ENCODE results near the gene H1-8.

Gene H1-8

GRCh38 chr3:129574206-129574605 is 31.2 kb downstream of the H1-8 start:
- DNase-seq (ENCODE audit: low read depth): no peak

DNA sequence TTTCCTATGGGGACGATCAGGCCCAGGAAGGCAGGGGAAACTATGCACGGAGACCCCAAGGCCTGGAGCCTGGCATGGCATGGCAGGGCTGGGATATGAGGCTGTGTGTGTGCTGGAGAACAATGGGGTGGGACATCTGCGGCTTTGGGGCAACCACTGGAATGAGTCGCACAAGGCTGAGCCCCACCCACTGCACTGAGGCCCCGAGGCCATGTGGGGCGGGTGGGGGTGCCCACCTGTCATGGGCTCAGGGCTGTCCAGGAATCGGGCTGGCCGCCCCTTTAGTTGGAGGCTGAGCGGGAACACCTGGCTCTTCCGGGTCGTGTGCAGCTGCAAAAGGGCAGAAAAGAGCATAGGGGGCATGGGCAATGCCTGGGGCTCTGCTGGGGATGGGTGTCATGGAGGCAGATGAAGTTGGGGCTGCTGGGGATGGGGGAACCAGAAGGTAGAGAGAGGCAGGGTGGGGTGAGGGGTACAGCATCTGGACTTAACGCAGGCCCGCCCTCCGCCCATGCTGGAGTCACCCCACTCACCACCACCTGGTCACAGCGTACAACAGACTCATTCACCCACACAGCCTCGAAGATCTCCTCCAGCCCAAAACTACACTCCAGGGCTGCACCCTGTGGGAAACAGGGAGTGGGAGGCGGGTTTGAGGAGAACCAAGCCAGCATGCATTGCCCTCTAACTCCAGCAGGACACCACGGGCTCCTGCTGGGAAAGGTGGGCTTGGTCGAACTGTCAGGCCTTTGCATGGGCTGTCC is 32.4 kb downstream of the H1-8 start:
- no peak for DNase-seq (ENCODE audit: low read depth)

GRCh38 chr3:129575997-129576384 is 33.0 kb downstream of the H1-8 start:
- DNase-seq (ENCODE audit: low read depth): no peak

- DNase-seq (ENCODE audit: low read depth): peak; percentile 21
Measured at GRCh38 chr3:129576514-129577352, 33.8 kb downstream of the H1-8 start.

DNA sequence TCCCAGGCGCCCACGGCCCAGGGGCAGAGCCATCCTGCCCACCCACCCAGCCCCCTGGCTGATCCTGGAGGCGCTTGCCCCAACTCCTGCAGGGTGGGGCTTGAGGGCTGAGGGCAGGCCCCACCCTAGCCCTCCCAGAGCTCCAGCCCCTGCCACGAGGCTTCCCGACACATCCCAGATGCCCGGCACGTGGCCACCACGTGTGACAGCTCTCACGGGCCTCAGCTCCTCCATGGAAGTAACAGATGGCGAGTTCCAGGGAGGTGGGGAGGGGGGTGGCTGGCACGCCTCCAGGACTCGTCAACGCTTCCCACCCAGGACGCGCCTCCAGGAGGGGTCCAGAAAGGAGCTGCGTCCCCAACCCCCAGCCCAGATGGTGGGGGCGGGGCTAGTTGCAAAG is 34.4 kb downstream of the H1-8 start:
- DNase-seq (ENCODE audit: low read depth): no peak

DNA sequence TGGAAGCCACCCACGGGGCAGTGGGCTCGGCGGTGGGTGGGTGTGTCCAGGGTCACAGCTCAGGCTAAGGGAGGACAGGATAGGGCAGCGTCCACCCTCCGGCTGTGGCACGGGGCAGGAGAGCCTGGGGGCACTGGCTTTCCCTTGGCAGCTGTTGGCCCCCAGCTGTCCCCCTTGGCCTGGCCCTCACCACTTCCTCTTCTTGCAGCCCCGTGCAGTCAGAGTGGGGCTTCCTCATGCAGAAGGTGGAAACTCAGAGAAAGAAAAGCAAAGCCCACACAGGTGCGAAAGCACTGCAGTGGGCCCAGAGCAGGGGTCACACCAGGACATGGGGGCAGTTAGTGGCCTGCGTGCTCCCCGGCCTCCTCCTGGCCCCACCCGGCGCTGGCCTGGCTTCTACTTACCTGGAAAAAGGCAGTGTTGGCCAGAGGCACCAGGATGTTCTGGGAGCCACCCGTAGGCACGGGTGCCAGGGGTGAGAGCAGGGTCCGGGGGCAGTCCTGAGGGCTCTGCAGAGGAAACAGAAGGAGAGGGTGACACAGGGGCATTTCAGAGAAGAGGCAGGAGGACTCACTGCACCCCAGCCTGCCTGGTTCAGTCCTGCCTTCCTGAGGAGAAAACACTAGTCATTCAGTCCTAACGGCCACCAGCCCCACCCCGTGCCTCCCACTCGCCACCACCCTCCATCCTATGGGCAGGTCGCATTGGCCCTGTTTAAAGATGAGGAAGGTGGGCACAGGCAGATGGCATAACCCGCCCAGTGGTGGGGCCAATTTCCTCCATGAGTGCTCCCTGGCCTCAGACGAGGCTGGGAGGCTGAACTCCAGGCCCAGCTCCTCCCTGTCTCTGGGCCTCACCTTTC is 35.2 kb downstream of the H1-8 start:
- no peak for DNase-seq (ENCODE audit: low read depth)

- DNase-seq (ENCODE audit: low read depth): no peak
Measured at GRCh38 chr3:129579991-129580390, 37.0 kb downstream of the H1-8 start.

DNA sequence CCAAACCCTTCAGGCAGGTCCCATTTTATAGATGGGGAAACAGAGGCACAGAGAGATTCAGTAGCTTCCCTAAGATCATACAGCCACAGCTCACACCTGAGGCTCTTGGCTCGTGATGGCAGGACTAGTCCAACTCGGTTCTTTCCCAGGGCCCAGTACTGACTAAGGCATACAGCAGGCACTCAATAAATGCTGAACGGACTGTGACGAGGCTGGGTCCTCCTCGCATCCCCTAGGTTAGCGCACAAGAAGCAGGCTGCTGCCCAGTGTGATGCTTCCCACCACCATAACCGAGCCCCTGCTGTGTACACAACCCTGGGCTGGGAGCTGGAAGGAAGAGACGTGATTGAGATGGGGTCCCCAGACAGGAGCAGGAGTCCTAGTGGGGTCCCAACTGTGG is 38.6 kb downstream of the H1-8 start:
- DNase-seq (ENCODE audit: low read depth): no peak

GRCh38 chr3:129582799-129583198 is 39.8 kb downstream of the H1-8 start:
- DNase-seq (ENCODE audit: low read depth): no peak

DNA sequence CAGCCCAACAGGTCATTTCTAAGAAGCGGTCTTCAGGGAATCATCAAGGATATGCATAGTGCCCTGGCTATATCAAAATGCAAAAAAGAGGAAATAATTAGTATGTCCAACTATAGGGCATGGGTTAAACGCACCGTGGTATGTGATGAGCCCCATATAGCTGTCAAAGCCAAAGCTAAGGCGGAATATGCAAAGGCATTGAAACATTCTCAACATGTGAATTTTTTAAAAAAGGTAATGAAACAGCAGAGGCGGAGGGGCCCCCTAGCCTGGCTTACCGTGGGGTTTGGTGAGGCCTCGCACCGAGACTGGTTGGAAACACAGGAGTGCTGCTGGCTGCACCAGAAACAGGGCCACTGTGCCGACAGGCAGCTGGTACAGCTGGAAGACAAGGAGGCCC is 40.3 kb downstream of the H1-8 start:
- DNase-seq (ENCODE audit: low read depth): no peak

- no peak for DNase-seq (ENCODE audit: low read depth)
Measured at GRCh38 chr3:129584631-129585030, 41.7 kb downstream of the H1-8 start.

DNA sequence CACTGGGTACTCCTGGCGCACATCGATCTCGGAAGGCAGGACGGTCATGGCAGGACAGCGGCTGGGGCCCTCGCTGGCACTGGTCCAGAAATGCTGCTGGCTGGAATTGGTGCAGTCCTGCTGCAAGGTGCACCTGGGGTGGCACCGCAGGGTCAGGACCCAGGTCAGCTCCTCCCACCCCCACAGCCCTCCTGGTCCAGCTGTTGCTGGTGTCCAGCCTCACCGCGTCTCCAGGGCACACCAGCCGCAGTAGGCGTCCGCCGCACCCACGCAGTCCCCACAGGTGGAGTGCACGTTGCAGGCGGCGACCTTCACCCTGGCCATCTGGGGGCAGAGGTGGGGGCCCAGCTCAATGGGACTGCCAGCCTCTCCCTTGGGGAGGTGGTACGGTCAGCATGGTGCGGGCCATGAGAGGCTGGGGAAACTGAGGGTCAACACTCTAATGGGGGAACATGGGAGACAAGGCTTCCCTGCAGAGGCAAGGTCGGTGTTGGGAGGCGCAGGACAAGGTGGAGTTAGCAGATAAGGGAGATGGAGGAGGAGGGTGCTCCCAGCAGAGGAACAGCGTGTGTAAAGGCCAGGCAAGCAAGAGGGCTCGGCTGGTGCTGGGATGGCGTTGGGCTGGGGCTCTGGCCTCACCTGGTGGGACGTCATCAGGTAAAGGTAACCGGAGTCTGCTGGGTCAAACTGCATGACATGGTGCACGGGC is 43.1 kb downstream of the H1-8 start:
- no peak for DNase-seq (ENCODE audit: low read depth)

- no peak for DNase-seq (ENCODE audit: low read depth)
Measured at GRCh38 chr3:129586746-129587430, 43.9 kb downstream of the H1-8 start.

GRCh38 chr3:129587566-129588210 is 44.7 kb downstream of the H1-8 start:
- DNase-seq (ENCODE audit: low read depth): no peak

- no peak for DNase-seq (ENCODE audit: low read depth)
Measured at GRCh38 chr3:129590215-129590614, 47.2 kb downstream of the H1-8 start.

DNA sequence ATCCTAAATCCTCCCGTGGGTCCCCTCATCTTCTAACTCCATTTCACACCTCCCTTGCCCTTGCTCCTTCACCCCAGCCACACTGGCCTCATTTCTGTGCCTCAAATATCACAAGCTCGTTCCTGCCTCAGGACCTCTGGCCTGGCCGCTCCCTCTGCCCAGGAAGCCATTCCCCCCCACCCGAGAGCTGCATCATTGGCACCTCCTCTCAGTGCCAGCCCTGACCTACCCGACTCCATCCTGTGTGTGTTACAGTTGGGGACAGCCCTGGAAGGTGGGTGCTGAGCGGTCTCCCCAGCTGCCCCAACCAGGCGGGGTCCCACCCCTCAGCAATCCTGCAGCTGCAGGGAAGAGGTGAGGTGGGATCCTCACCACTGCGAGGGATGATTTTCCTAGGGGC is 49.0 kb downstream of the H1-8 start:
- no peak for DNase-seq (ENCODE audit: low read depth)

DNA sequence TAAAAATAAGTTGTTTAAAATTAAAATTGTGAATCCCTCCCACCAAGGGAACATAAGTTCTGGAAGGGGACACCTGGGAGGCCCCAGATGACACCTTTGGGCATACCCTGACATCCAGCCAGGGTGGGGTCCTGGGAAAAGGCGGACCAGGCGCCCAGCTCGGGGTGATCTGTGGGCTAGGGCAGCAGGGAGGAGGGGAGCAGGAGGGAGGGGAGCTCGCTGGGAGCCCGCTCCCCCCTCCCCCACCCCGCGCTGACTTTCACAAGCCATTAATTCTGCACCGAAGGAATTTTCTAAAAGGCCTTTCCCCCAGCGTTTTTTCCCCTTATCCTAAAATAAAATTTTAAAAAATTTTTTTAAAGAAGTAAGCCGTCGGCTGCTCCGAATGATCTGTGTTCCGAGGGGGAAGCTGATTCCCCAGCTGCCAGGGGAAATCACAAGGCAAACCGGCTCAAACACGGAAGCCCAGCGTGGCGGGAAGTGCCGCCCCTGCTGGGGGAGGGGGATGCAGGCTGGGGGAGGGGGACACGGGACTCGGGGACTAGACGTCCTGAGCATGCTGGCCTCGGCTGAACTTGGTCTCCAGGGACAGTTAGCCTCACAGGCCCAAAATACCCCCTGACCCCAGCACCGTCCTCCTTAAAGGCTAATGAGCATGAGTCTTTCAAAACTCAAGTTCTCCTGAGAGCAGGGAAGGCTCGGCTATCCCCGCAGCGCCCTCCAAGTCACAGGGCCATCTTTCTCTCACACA is 49.6 kb downstream of the H1-8 start:
- DNase-seq (ENCODE audit: low read depth): no peak

GRCh38 chr3:129593230-129593594 is 50.2 kb downstream of the H1-8 start:
- no peak for DNase-seq (ENCODE audit: low read depth)

DNA sequence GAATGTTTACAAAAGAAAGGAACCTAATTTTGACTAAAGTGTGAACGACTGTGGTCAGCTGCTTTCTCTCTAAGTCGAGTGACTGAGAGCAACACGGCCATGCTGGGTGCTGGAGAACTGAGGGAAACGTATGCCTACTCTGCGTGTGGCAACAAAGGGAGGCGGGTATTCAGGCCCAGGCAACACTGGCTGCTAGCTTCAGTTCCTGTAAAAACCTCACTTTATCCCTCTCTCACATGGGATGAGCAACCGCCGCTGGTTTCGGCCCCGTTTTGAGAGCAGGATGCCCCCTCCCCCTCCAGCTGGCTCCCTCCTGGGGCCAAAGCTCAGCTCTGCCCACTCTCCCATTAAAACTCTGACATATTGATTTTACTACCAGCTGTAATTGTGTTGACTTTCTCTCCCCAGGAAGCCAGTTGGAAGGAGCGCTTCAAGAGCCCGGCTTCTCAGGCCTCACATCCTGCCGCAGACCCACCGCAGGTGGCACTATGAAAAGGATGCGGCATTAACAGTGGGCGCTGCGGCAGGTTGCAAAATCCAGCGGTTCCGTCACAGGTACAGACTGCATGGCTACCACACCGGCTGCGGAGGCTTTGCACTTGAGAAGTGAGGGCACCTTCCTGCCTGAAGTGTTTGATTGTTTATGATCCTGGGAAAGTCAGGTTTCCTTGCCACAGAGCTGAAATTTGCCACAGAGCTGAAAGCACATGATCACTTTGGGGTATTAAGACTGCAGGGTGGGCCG is 50.8 kb downstream of the H1-8 start:
- DNase-seq (ENCODE audit: low read depth): peak; percentile 36

Measured in activated T-cell treated with anti-CD3 and anti-CD28 coated beads for 24 hours (primary cell).